ENCODE results near the gene SSC4D.
"Not testable (repeated sequence)": the region's sequence is repeated elsewhere in the genome, so short reads cannot be mapped to it uniquely, and the experiment has no call there.

SSC4D gene

DNA sequence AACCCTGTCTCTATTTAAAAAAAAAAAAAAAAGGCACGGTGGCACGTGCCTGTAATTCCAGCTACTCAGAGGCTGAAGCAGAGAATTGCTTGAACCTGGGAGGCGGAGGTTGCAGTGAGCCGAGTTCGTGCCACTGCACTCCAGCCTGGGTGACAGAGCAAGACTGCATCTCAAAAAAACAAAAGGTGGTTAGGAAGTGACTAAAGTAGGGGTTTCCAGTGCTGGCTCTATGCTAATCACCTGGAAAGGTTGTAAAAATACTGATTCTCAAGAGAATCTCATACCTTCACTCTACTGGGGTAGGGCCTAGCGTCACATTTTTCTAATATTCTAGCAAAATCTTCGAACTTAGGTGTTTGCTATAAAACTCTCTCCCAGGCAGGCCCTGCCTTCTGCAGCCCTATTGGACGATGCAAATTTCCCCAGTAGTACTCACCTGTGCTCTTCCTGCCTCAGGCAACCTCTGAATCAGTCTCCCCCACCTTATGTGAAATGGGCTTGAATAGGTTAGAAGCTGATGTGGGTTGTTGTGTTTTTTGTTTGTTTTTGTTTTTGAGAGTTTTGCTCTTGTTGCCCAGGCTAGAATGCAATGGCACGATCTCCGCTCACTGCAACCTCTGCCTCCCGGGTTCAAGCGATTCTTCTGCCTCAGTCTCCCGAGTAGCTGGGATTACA is 18.8 kb upstream of the SSC4D start:
- no peaks in the 10 kb centered on the region for H3K9me3 ChIP-seq (ENCODE audit: insufficient read depth, low read length)
- peaks cover 10% of the 10 kb centered on the region for H3K27me3 ChIP-seq (ENCODE audit: low read depth, low read length)
- H2AFZ ChIP-seq (ENCODE audit: low read depth, low read length): no peak overlapping the region
- no peak overlapping the region for H3K27ac ChIP-seq (ENCODE audit: low read length)
- no peaks in the 10 kb centered on the region for H3K79me2 ChIP-seq (ENCODE audit: low read length)
- H3K9ac ChIP-seq (ENCODE audit: low read length): no peak overlapping the region
- no peak overlapping the region for H3K4me3 ChIP-seq (ENCODE audit: low read length)
- no peak for TF ChIP-seq EZH2phosphoT487 (IDR thresholded peaks at IDR 0.05; ENCODE audit: low read depth)
- TF ChIP-seq, protein P1, sequence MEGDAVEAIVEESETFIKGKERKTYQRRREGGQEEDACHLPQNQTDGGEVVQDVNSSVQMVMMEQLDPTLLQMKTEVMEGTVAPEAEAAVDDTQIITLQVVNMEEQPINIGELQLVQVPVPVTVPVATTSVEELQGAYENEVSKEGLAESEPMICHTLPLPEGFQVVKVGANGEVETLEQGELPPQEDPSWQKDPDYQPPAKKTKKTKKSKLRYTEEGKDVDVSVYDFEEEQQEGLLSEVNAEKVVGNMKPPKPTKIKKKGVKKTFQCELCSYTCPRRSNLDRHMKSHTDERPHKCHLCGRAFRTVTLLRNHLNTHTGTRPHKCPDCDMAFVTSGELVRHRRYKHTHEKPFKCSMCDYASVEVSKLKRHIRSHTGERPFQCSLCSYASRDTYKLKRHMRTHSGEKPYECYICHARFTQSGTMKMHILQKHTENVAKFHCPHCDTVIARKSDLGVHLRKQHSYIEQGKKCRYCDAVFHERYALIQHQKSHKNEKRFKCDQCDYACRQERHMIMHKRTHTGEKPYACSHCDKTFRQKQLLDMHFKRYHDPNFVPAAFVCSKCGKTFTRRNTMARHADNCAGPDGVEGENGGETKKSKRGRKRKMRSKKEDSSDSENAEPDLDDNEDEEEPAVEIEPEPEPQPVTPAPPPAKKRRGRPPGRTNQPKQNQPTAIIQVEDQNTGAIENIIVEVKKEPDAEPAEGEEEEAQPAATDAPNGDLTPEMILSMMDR (IDR thresholded peaks at IDR 0.05; ENCODE audit: low read depth, low read length): no peak
- H4K20me1 ChIP-seq (ENCODE audit: insufficient read depth, low read length): no peaks in the 10 kb centered on the region
- H3K4me1 ChIP-seq (ENCODE audit: low read length): no peaks in the 10 kb centered on the region
- H3K4me2 ChIP-seq (ENCODE audit: low read length): no peak overlapping the region
- no peaks in the 10 kb centered on the region for H3K36me3 ChIP-seq (replicated peaks; ENCODE audit: low read depth, low read length)

DNA sequence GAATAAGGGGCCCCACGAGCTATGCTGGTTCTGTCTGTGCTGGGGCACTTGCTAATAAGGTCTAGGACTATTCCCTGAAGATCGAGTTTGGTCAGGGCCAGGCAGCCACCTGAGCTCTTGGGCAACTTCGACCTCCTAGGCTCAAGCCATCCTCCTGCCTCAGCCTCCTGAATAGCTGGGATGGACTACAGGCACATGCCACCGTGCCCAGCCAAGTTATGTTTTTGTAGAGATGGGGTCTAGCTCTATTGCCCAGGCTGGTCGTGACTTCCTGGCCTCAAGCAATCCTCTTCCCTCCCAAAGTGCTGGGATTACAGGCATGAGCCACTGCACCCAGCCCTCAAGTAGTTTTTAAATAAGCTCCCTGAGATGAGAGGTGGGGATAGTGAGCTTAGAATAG is 18.1 kb upstream of the SSC4D start:
- no peaks in the 10 kb centered on the region for H3K4me1 ChIP-seq (ENCODE audit: low read length)
- no peak for TF ChIP-seq EZH2phosphoT487 (IDR thresholded peaks at IDR 0.05; ENCODE audit: low read depth)
- TF ChIP-seq, protein P1 (IDR thresholded peaks at IDR 0.05; ENCODE audit: low read depth, low read length): no peak
- no peaks in the 10 kb centered on the region for H4K20me1 ChIP-seq (ENCODE audit: insufficient read depth, low read length)
- H3K27ac ChIP-seq (ENCODE audit: low read length): no peak overlapping the region
- peaks cover 12% of the 10 kb centered on the region for H3K27me3 ChIP-seq (ENCODE audit: low read depth, low read length)
- no peaks in the 10 kb centered on the region for H3K9me3 ChIP-seq (ENCODE audit: insufficient read depth, low read length)
- no peaks in the 10 kb centered on the region for H3K36me3 ChIP-seq (replicated peaks; ENCODE audit: low read depth, low read length)
- no peaks in the 10 kb centered on the region for H3K79me2 ChIP-seq (ENCODE audit: low read length)
- H2AFZ ChIP-seq (ENCODE audit: low read depth, low read length): no peak overlapping the region
- no peak overlapping the region for H3K4me2 ChIP-seq (ENCODE audit: low read length)
- H3K4me3 ChIP-seq (ENCODE audit: low read length): no peak overlapping the region
- no peak overlapping the region for H3K9ac ChIP-seq (ENCODE audit: low read length)

DNA sequence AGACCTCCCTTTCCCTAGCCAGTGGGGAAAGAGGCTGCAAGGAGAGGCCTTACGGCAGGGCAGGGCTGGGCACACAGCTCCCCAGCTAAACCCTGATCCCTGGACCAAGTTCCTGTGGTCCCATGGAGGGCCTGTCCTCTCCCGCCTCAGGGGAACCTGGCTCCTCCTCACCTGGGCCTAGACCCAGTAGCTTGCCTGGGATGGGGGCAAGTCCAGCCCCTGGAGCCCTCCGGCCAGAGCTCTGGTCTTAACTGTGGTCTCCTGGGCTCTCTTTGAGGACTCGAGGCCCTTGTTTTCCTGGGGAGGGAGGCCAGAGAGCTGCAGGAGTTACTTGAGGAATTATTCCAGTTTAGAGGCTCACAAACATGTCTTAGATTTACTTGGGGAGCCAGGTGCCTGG is 16.7 kb upstream of the SSC4D start:
- no peaks in the 10 kb centered on the region for H4K20me1 ChIP-seq (ENCODE audit: insufficient read depth, low read length)
- no peak overlapping the region for H3K4me2 ChIP-seq (ENCODE audit: low read length)
- H3K4me3 ChIP-seq (ENCODE audit: low read length): no peak overlapping the region
- H3K79me2 ChIP-seq (ENCODE audit: low read length): no peaks in the 10 kb centered on the region
- peaks cover 12% of the 10 kb centered on the region for H3K27me3 ChIP-seq (ENCODE audit: low read depth, low read length)
- no peak overlapping the region for H3K27ac ChIP-seq (ENCODE audit: low read length)
- no peaks in the 10 kb centered on the region for H3K36me3 ChIP-seq (replicated peaks; ENCODE audit: low read depth, low read length)
- H3K4me1 ChIP-seq (ENCODE audit: low read length): no peaks in the 10 kb centered on the region
- no peaks in the 10 kb centered on the region for H3K9me3 ChIP-seq (ENCODE audit: insufficient read depth, low read length)
- no peak overlapping the region for H2AFZ ChIP-seq (ENCODE audit: low read depth, low read length)
- TF ChIP-seq, protein P1 (IDR thresholded peaks at IDR 0.05; ENCODE audit: low read depth, low read length): no peak
- TF ChIP-seq EZH2phosphoT487 (IDR thresholded peaks at IDR 0.05; ENCODE audit: low read depth): no peak
- H3K9ac ChIP-seq (ENCODE audit: low read length): no peak overlapping the region

DNA sequence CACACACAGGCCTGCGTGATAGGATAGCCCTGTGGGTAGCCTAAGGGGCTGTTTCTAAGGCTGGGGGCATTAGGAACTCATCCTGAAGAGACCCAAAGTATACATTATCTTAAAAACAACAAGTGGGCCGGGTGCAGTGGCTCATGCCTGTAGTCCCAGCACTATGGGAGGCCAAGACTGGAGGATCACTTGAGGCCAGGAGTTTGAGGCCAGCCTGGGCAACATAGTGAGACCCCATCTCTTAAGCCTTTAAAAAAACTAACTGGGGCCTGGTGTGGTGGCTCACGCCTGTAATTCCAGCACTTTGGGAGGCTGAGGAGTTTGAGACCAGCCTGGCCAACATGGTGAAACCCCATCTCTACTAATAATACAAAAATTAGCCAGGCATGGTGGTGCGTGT is 16.1 kb upstream of the SSC4D start:
- not testable (repeated sequence) for H3K9ac ChIP-seq (ENCODE audit: low read length); H4K20me1 ChIP-seq (ENCODE audit: insufficient read depth, low read length); H3K4me1 ChIP-seq (ENCODE audit: low read length); H3K9me3 ChIP-seq (ENCODE audit: insufficient read depth, low read length); H3K79me2 ChIP-seq (ENCODE audit: low read length); H3K4me2 ChIP-seq (ENCODE audit: low read length); H3K36me3 ChIP-seq (replicated peaks; ENCODE audit: low read depth, low read length); H3K4me3 ChIP-seq (ENCODE audit: low read length); H3K27ac ChIP-seq (ENCODE audit: low read length); H2AFZ ChIP-seq (ENCODE audit: low read depth, low read length)
- peaks cover 12% of the 10 kb centered on the region for H3K27me3 ChIP-seq (ENCODE audit: low read depth, low read length)
